Left renal pelvis (tissue), 4 donors: ENCODE measurements around the gene MMRN2. TPM values are rescaled to one million over a fixed set of nuclear protein-coding genes. Genes with fewer than 3 reads are reported as not detected.

Experiments used
- DNase-seq, 4 donors: peaks; one replicate each; pipeline ENCODE4 v3.0.0-alpha.2; 2013; ENCODE audit warnings: low read depth in 4 of 4, low spot score in 3 of 4
- polyA plus RNA-seq, 4 donors: library from polyadenylated mRNA; unstranded; fragments of 120-200 nt; gene quantifications; one replicate each; pipeline ENCODE4 v1.2.1, GENCODE V29; 2013; ENCODE audit not compliant: insufficient read length in 4 of 4

Gene MMRN2
- polyA plus RNA-seq, 4 donors: 17.0 to 28.2 (median 24.7) TPM

- DNase-seq: peak; percentile 46 to 60 (median 51)
Observed at GRCh38 chr10:86899670-86900276, 57.6 kb downstream of the MMRN2 start.

DNA sequence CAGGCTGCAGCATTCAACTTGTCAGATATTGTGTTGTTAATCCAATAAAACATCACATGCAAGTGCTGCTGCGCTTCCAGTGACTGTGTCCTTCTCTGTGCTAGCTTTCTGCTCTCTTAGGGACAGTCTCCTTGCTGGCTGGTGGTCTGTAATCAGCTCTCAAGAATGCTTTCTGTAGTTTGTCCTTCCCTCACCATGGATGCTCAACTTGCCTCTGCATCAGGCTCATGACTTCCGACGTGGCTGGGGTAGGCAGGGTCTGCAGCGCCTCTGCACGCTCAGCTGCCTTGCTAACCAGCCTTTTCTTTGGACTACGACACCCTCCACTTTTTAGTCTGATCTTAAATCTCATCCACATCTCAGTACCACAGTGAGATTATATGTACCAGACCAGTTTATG lies 58.3 kb downstream of the MMRN2 start:
- DNase-seq: no peak

GRCh38 chr10:86898511-86898910 lies 58.9 kb downstream of the MMRN2 start:
- no peak for DNase-seq

- no peak for DNase-seq
Observed at GRCh38 chr10:86889997-86890396, 67.4 kb downstream of the MMRN2 start.

DNA sequence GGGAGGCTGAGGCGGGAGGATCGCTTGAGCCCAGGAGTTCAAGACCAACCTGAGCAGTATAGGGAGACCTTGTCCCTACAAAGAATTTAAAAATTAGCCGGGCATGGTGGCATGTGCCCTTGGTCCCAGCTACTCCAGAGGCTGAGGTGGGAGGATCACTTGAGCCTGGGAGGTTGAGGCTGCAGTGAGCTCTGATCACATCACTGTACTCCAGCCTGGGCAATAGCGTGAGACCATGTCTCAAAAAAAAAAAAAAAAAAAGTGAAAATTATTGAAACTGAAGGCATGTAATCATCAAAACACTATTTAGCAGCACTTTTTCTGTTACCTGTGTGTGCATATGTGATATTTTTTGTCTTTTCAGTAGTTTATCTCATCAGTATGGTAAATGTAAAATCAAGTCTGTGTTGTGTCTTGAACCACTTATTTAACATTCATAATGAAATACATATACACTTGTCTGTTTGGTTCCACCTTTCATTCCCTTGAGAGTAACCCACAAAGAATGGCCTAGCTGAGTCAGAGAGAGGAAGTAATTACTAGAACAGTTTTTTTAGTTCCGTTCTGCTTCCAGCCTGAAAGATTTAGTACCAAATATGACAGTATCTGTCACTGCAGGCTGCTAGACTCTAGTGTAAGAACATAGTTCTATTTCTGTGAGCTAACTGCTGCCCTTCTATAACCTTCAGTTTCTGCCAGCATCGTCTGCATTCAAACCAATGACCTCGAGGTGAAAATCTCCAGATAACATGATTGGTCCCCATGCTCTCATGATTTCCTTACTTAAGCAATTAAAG lies 68.6 kb downstream of the MMRN2 start:
- no peak for DNase-seq

Other genes with a start within 250 kb of the MMRN2 start
- 10 to 100 TPM; 64.3 to 89.4 (median 78.2) TPM for gene BMPR1A, start 201.0 kb downstream of the MMRN2 start, polyA plus RNA-seq
- gene SNCG, start 984 bp upstream of the MMRN2 start, polyA plus RNA-seq: 10 to 100 TPM in 2 of 4 donors, 1 to 10 TPM in 2; 4.8 to 39.2 (median 20.8) TPM
- gene ADIRF, start 10.9 kb upstream of the MMRN2 start, polyA plus RNA-seq: 10 to 100 TPM; 13.9 to 44.9 (median 26.2) TPM
- not detected for gene FAM25A, start 62.7 kb upstream of the MMRN2 start, polyA plus RNA-seq
- gene GLUD1, start 137.2 kb upstream of the MMRN2 start, polyA plus RNA-seq: 100 to 1,000 TPM; 108 to 201 (median 131) TPM
- 10 to 100 TPM; 26.7 to 46.7 (median 39.5) TPM for gene SHLD2, start 137.6 kb upstream of the MMRN2 start, polyA plus RNA-seq